Hepatocyte (in vitro differentiated cells): ENCODE data around the gene ADGRG6.

Experiments used
- EZH2 ChIP-seq: fragments of 200-600 bp; sonication (generic); IDR thresholded peaks from 2 replicates; pipeline ENCODE4 v1.6.1; 2016; ENCODE audit warnings: antibody characterized with exemption, mild to moderate bottlenecking, borderline replicate concordance
- EZH2phosphoT487 ChIP-seq: fragments of 200-600 bp; sonication (generic); IDR thresholded peaks from one replicate; pipeline ENCODE4 v1.6.1; 2018; ENCODE audit warnings: antibody characterized with exemption, mild to moderate bottlenecking, low read depth, moderate library complexity; ENCODE audit not compliant: unreplicated experiment, severe bottlenecking
- TF ChIP-seq, protein P1 (sequence below): fragments of 200-600 bp; sonication (generic); IDR thresholded peaks from 2 replicates; pipeline ENCODE4 v1.5.1; 2016; ENCODE audit warnings: antibody characterized with exemption, mild to moderate bottlenecking; ENCODE audit not compliant: poor library complexity

DNA sequence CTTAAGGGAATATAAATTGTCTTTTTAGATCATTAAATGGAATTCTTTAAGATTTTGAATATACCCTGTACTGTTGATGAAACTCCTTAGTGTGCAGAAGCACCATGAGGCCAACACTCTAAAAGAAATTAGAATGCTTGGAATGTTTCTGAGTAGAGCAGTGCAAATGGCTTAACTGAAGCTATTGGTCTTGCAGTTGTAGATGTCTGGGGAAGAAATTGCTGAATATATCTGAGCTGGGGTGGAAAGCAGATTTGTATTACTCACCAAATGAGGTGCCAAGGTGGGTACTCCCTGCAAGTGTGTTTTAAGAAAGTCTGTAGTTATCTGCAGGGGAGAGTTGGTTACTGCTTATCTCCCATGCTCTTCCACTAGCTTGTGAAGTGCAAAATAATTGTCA is 119.0 kb downstream of the ADGRG6 start:
- TF ChIP-seq, protein P1, sequence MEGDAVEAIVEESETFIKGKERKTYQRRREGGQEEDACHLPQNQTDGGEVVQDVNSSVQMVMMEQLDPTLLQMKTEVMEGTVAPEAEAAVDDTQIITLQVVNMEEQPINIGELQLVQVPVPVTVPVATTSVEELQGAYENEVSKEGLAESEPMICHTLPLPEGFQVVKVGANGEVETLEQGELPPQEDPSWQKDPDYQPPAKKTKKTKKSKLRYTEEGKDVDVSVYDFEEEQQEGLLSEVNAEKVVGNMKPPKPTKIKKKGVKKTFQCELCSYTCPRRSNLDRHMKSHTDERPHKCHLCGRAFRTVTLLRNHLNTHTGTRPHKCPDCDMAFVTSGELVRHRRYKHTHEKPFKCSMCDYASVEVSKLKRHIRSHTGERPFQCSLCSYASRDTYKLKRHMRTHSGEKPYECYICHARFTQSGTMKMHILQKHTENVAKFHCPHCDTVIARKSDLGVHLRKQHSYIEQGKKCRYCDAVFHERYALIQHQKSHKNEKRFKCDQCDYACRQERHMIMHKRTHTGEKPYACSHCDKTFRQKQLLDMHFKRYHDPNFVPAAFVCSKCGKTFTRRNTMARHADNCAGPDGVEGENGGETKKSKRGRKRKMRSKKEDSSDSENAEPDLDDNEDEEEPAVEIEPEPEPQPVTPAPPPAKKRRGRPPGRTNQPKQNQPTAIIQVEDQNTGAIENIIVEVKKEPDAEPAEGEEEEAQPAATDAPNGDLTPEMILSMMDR = no peak
- TF ChIP-seq EZH2 = no peak
- no peak for TF ChIP-seq EZH2phosphoT487
